Sigmoid colon (tissue), 4 donors: ENCODE data around the gene ANOS1.

ENCODE experiments used
- CTCF ChIP-seq, 4 experiments: fragments of 450-650 bp in 3 of 4; fragments of 200-600 bp in 1 of 4; IDR thresholded peaks; one replicate each; pipeline ENCODE4 v1.5.1; 2016 to 2019; ENCODE audit warnings: antibody characterized with exemption in 4 of 4, mild to moderate bottlenecking in 3 of 4, moderate library complexity in 2 of 4
- POLR2AphosphoS5 ChIP-seq, 4 donors: sonication (generic); formaldehyde crosslinking; IDR thresholded peaks; one replicate each; pipeline ENCODE4 v1.6.1; 2017; ENCODE audit warnings: antibody characterized with exemption in 4 of 4

GRCh38 chrX:8689473-8689872, 42.5 kb downstream of the ANOS1 start:
- TF ChIP-seq POLR2AphosphoS5 (IDR thresholded peaks at IDR 0.05) (no peak), CTCF (IDR thresholded peaks at IDR 0.05) (no peak)
